GM20431 (cell line): ENCODE data around the gene WDFY3.
"Not testable (repeated sequence)": the region's sequence is repeated elsewhere in the genome, so short reads cannot be mapped to it uniquely, and the experiment has no call there.

Experiments
- in situ Hi-C: fragments of 300-500 bp; cut with MseI, MboI; formaldehyde crosslinking; loops from one replicate; pipeline ENCODE4 v1.15.0; 2020; ENCODE audit warnings: low sequenced_read_pairs; ENCODE audit not compliant: unreplicated experiment

Gene WDFY3

DNA sequence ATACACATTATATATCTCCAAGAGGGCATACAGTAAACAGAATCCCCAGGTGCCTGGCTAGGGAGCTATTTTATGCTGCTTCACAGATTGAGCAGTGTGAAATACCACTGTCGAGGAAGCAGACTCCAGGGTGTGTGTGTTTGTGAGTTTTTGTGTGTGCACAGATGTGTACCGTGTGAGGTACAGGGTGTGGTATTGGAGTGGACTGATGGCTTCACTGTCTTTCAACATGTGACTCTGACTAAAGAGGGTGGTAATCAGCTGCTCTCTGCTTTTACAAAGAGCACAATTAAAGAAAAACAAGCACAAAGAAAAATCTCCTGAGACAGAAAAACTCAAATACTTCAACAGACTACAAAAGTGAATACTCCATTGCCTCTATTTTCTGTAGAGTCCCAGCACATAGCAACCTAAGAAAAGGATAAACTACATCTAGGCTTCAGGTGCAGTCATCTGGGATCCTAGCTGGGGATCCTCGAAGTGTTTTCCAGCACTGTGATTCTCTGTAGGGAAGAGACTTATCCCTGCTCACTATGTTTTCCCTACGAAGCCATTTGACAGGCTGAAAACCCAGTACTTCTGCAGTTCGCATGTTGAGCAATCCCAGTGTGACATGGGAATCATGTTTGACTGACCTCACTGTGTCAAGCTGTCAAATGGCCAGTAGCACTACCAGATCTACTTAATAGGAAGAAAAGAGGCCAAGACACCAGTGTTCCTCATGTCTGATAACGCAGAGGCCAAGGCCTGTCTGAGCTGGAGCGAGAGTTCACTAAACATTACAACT, 283.2 kb downstream of the WDFY3 start:
- in situ Hi-C loops = no loop called here

DNA sequence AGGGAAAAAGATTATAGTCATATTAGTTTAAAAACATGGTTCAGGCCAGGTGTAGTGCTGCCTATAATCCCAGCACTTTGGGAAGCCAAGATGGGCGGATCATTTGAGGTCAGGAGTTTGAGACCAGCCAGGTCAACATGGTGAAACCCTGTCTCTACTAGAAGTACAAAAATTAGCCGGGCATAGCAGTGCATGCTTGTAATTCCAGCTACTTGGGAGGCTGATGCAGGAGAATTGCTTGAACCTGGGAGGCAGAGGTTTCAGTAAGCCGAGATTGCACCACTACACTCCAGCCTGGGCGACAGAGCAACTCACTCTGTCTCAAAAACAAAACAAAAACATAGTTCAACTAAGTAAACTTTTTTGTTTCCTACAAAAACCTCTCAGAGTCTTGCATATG, 283.8 kb downstream of the WDFY3 start:
- in situ Hi-C loops = not testable (repeated sequence)

DNA sequence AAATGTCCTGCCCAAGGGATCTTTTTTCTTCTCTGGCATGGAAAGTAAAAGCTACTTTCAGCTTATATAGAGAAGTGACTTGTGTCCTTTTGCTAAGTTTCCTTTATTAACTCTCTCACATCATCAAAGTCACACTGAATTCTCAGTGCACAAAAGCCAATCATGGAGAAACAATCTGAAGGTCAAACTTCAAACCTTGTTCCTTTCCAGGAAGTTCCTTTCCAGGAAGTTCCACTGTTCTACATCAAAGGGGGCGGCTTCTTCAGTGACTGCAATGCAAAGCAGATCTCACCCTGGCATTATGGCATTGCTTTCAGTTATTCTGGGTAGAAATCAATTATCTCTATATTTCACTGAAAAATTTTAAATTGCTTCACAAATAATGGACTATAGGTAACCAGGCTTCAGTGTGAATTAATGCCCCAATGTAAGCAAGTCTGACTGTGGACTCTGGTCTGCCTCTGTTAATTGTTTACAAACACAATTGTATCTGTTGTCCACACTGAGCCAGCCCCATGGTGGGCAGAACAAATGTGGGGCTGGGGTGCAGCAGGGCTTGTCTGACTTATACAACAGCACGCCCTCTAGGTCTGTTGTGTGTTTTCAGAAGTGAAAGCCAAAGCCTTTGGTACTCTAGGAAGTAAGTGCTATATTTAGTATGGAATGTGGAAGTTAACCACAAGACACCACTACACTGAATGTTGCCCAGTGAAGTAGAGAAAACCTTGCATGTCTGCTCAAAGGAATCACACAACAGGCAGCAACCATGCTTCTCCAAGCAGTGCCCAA, 284.8 kb downstream of the WDFY3 start:
- in situ Hi-C loops = no loop called here

DNA sequence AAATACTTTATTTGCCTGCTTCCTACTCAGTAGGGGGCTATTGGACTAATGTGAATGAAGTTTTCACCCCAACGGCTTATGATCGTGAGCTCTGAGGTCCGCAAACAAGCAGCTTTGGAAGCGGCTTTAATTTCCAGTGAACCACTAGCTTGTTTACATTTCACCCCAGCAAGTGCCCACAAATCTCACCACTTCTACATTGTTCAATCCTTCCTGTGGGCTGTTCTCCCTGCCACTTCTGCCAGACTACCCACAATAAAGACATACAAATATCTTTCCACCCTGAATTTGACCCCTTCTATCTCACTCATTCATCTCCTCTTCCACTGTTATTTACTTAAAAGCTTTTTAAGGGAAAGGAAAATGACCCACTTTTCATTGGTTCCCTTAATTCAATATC, 285.5 kb downstream of the WDFY3 start:
- in situ Hi-C loops = no loop called here

DNA sequence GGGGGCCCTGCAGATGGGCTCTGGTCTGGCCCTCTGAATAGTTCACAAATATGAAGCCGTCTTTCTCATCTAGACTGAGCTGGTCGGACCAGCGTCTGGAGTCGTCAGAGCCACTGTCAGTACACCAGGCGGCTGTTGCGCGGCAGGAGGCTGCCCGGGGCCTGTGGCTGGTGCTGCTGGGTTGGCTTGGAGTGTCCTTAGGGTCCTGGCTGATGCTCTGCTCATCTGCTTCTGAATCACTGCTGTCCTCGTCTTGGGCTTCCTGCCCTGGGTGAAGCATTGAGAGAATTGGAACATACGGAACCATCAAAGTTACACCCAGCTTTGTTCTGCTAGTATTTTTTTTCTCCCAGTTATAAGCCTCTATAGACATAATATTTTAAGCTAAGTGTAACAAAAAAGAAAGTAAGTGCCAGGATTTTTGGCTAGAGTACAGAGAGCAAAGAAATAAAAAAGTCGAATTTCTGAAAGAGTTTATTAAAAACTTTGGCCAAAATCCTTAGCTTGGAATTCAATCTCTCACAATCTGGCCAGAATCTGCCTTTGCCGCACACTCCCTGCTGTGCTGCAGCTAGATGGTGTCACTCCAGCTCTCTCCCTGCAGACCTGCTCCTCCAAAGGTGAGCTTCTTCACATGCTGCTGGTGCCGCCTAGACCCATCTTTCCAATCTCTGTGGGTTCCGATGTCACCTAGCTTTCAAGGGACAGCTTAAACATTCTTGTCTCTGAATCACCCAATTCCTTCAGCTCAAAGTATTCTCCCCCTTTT, 287.3 kb downstream of the WDFY3 start:
- in situ Hi-C loops = no loop called here

DNA sequence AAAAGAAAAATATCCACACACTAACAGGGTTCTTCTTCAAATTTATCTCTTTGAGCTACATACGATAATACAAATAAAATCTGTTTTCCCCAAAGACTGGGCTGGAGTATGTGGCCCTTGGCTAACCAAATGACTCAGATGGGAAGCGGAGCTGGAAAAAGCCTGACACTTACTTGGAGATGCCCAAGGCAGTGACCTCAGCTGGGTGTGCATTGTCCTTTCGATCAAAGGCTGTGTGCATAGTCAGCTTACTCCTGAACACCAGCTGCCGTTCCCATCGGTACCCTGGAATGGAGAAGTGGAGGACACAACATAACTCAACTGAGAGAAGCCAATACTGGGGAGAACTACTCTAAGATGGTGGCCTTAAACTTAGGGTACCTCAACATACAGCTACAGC, 288.5 kb downstream of the WDFY3 start:
- in situ Hi-C loops = no loop called here

DNA sequence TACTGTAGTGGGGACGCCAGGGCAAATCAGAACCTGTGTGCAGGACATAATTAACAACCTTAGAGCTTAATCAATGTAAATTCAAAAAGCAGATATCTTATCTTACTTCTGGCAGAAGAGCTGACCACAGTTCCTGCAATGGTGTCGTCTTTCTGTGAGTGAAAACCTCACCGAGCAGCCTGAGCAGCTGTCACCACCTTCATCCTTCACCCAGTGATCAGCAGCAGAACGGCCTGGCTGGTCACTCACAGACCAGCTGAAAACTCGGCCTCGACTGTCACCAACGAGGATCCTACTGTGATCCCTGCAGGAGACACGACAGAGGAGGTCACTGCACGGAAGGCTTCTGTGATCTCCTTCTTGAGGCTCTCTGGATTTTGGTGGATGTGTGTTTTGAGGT, 289.4 kb downstream of the WDFY3 start:
- in situ Hi-C loops = no loop called here

DNA sequence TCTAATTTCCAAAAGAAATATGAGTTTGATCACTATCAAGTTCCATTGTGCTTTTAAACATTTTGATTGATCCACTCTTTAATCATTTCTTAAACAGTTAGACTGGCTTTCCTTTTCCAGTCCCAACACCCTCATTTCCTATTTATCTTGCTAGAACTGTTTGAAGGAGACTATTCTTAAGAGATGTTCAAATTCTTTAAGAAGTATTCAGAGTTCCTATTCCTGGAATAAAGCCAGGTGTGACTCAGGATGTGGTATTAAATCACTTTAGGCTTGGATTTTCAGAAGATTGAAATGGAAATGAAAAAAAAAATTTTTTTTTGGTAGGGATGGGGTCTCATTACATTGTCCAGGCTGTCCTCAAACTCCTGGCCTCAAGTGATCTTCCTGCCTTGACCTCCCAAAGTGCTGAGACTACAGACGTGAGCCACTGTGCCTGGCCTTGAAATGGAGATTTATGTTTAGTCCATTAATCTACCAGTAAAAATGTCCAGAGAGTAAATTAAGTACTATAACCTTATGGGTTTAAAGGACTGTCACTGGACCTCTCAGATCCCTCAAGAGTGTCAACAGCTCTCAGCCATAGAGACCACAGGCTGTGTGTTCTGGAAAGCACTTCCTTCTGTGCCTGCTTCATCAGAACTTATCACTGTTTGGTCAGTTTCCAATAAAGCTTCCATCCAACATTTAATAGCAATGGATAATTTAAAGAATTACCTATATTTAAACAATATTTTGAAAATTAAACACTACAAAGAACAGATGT, 292.8 kb downstream of the WDFY3 start:
- in situ Hi-C loops = no loop called here

DNA sequence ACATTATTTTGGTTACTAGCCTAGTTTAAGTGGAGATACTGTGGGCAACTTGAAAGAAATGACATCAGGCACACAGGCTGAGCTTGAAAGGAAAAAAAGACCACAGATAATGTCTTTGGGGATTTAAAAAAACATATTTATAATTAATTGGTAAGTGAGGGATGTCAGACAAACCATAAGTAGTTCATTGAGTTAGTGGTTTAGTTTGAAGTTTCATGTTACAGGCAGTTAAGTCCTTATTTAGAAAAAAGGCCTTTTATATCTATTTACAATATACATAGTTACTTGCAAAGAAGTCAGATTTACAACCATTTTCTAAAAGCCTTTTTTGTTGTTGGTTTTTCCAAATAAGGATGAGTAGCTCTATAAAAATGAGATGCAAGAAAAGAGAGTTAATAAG, 294.3 kb downstream of the WDFY3 start:
- in situ Hi-C loops = no loop called here

DNA sequence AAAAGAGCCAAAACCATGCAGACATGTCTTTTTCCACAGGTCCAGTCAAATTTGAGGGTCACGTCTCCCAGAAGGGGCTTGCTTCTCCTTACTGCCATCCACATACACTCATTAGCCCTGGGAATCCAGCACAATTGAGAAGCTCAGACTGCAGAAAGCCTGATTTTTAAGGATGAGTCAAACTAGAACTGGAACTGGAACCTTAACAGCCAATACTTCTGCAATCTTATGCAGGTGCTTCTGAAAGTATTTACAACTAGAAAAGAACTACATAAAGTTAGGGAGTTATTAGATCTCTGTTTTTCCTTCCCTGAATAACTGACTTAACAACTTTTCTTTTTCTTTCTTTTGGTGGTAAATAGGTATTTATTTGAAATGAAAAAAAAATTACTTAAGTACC, 297.3 kb downstream of the WDFY3 start:
- in situ Hi-C loops = no loop called here

DNA sequence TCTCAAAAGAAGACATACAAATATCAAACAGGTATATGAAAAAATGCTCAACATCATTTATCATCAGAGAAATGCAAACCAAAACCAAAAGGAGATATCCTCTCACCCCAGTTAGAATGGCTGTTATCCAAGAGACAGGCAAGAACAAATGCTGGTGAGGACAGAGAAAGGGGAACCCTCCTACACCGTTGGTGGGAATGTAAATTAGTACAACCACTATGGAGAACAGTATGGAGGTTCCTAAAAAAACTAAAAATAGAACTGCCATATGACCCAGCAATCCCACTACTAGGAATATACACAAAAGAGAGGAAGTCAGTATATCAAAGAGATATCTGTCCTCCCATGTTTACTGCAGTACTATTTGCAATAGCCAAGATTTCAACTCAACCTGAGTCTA, 300.1 kb downstream of the WDFY3 start:
- in situ Hi-C loops = no loop called here

DNA sequence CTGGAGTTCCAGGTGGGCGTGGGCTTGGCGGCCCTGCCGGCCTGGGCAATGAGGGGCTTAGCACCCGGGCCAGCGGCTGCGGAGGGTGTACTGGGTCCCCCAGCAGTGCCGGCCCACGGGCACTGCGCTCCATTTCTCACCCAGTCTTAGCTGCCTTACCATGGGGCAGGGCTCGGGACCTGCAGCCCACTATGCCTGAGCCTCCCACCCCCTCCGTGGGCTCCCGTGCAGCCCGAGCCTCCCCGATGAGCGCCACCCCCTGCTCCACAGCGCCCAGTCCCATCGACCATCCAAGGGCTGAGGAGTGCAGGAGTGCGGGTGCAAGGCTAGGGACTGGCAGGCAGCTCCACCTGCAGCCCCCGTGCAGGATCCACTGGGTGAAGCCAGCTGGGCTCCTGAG, 301.7 kb downstream of the WDFY3 start:
- in situ Hi-C loops = not testable (repeated sequence)

DNA sequence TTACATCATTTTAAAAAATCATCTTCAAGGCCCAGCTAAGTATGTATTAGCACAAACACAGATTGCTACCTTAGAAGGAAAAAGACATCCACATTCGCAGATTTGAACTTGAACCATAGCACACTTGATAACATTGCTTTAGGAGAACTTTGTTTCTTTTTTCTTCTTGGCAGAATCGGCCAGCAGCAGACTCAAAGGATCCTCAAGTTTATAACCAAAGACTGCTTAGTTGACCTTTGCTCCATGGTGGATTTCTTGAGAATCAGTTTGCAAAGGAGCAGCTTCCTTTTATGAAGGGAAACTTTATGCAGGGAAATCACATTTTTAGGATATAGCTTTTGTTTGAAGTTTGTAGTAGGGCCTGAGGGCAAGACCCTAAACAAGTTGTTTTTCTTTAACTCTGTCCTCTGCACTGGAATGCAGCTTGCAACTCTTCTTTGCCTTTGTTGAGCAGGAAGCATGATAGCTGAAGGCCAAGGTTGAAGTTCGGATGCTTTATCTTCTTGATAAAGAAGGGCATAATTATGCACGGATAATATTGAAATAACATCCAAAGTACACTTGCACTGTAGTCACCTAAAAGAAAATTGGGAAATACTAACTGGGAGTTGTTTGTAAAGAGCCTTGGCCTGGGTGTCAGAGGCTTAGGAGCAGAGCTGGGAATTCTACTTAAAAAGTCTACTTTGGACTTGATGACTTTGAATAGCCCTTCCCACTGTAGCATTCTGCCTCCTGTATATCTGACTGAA, 305.1 kb downstream of the WDFY3 start:
- in situ Hi-C loops = no loop called here

DNA sequence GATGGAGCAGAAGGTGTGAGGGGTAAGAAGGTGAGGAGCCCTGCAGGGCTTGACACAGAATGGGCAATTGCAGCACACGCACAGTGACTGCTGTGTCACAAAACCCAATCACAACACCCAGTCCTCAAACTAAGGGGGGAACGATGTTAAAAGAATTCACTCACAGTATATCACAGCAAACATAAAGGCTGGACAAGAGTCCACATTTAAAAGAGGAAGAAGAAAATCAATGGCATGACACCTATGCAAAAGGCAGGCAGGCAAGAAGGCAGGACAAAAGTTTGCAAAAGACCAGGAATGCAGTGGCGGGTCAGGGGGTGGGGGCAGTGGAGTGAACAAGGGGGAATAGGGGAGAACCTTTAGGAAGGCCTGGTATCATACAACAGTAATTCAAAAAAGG, 305.9 kb downstream of the WDFY3 start:
- in situ Hi-C loops = no loop called here

DNA sequence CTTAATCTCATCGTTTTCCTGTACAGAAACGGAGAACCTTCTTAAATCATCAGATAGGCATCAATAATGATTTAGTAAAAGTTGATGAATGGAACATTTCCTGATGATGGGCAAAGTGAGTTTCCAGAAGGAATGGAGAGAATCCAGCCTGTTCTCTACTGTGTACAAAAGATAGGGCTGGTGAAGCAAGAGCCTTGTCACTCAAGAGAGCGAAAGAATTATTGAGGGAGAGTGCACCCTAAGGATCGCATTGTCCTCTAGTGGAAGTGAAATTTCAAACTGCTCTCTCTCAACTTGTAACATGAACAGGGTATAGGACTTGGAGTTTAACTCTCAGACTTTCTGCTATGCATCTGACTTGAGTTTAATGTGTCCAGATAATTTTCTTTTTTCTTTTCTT, 314.0 kb downstream of the WDFY3 start:
- in situ Hi-C loops = no loop called here

DNA sequence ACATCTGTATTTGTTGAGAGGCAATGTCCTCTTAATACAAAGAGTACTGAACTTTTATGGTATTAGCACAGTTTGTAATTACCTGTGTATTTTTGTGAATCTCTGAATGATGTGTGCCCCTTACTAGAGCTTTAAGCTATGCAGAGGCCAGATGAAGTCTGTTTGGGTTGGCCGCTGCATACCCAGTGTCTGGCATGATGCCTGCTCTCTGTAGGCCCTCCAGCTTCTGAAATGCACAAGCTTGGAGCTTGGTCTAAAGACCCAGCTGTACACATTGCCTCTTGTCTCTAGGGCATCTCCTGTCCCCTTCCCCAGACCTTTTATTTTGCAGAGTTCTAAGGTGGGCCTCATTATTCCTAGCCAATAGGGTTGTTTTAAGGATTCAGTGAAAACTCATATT, 315.0 kb downstream of the WDFY3 start:
- in situ Hi-C loops = no loop called here

DNA sequence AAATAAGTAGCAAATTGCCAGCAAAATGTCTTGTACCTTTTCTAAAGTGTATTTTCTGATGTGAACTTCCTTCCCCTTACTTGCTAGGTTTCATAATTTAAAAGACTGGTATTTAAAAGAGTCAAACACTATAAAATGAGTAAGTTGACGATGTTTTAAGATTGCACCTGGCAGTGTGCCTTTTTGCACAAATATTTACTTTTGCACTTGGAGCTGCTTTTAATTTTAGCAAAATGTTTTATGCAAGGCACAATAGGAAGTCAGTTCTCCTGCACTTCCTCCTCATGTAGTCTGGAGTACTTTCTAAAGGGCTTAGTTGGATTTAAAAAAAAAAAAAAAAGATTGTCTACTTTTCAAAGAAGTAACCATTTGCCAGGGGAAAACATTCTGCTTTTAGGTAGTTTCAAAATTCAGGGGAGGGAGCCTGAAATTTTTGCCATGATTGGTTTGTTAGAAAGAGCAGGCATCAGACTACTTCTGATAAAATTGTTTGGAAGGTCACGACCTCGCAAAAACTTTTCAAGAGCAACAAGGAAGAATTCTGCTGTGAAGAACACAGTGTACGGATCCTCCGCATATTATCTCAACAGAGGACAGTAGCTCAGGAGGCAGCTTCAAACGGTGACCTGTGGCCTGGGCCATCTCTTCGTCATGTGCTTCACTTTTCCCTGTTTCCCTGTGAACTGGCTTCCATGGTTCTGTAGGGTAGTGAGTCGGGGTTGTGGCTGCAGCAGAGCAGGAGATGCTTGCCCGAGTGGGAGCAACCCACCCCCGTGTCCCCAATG, 317.4 kb downstream of the WDFY3 start:
- in situ Hi-C loops = no loop called here

DNA sequence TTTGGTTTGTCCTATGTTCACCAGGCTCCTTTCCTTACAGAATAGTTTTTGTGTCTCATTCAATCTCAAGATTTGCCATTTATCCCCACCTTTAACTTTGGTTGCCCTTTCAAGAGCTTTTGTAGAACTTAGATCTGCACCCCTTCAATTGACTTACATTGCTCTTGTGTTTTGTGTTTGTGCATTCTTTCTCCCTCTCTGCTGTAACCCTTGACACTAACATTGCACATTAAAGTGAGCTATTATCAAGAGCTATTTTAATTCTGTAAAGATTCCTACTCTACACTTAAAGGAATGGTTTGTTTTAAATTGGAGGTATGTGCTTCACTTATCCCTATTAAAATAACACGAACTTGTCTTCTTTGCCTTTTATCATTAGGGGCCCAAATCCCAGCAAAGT, 318.3 kb downstream of the WDFY3 start:
- in situ Hi-C loops = no loop called here
